ENCODE data around the gene ZWINT.

Gene ZWINT

GRCh38 chr10:56351909-56352630, 9.0 kb downstream of the ZWINT start:
- H3K4me3 ChIP-seq (replicated peaks; ENCODE audit: low read depth, low read length) = no peak overlapping the region

GRCh38 chr10:56349611-56350010, 11.4 kb downstream of the ZWINT start:
- DNase-seq (ENCODE audit: low read depth) = no peak
- no peak overlapping the region for H3K4me3 ChIP-seq (replicated peaks; ENCODE audit: low read depth, low read length)
- TF ChIP-seq CTCF (IDR thresholded peaks at IDR 0.05; ENCODE audit: low read length, missing control alignments) = no peak

More at GRCh38 chr10:56351909-56352630, 9.0 kb downstream of the ZWINT start:
- DNase-seq (ENCODE audit: low read depth) = no peak
- TF ChIP-seq CTCF (IDR thresholded peaks at IDR 0.05; ENCODE audit: low read length, missing control alignments) = no peak

GRCh38 chr10:56348101-56348500, 13.0 kb downstream of the ZWINT start:
- TF ChIP-seq CTCF (IDR thresholded peaks at IDR 0.05; ENCODE audit: low read length, missing control alignments) = no peak
- H3K4me3 ChIP-seq (replicated peaks; ENCODE audit: low read depth, low read length) = no peak overlapping the region
- DNase-seq (ENCODE audit: low read depth) = no peak

- TF ChIP-seq CTCF (IDR thresholded peaks at IDR 0.05; ENCODE audit: low read length, missing control alignments) = no peak
- no peak for DNase-seq (ENCODE audit: low read depth)
- H3K4me3 ChIP-seq (replicated peaks; ENCODE audit: low read depth, low read length) = no peak overlapping the region
These were observed 14.1 kb downstream of the ZWINT start for GRCh38 chr10:56346845-56347415.

- H3K4me3 ChIP-seq (replicated peaks; ENCODE audit: low read depth, low read length) = no peak overlapping the region
- no peak for DNase-seq (ENCODE audit: low read depth)
- no peak for TF ChIP-seq CTCF (IDR thresholded peaks at IDR 0.05; ENCODE audit: low read length, missing control alignments)
These were observed 19.4 kb downstream of the ZWINT start for GRCh38 chr10:56341612-56342011.

GRCh38 chr10:56329961-56330360, 31.1 kb downstream of the ZWINT start:
- no peak for TF ChIP-seq CTCF (IDR thresholded peaks at IDR 0.05; ENCODE audit: low read length, missing control alignments)
- no peak for DNase-seq (ENCODE audit: low read depth)

GRCh38 chr10:56327118-56327517, 33.9 kb downstream of the ZWINT start:
- no peak overlapping the region for H3K4me3 ChIP-seq (replicated peaks; ENCODE audit: low read depth, low read length)
- DNase-seq (ENCODE audit: low read depth) = no peak
- no peak for TF ChIP-seq CTCF (IDR thresholded peaks at IDR 0.05; ENCODE audit: low read length, missing control alignments)

More at GRCh38 chr10:56329961-56330360, 31.1 kb downstream of the ZWINT start:
- H3K4me3 ChIP-seq (replicated peaks; ENCODE audit: low read depth, low read length) = no peak overlapping the region
